ENCODE results near the gene LYL1.
A peak's percentile ranks its signal among the peaks of the same experiment; 100 is the strongest.

LYL1 gene

GRCh38 chr19:13128583-13128982 is 25.9 kb upstream of the LYL1 start:
- no peak for DNase-seq

GRCh38 chr19:13127811-13128575 is 25.3 kb upstream of the LYL1 start:
- no peak for DNase-seq

GRCh38 chr19:13127051-13127450 is 24.4 kb upstream of the LYL1 start:
- DNase-seq, result no peak

GRCh38 chr19:13122980-13123957 is 20.6 kb upstream of the LYL1 start:
- DNase-seq, result no peak

- no peak for DNase-seq
These were observed 19.7 kb upstream of the LYL1 start for GRCh38 chr19:13122275-13122878.

GRCh38 chr19:13121551-13122274 is 19.1 kb upstream of the LYL1 start:
- no peak for DNase-seq

GRCh38 chr19:13120817-13121216 is 18.2 kb upstream of the LYL1 start:
- DNase-seq, result no peak

- DNase-seq, result no peak
These were observed 17.4 kb upstream of the LYL1 start for GRCh38 chr19:13120031-13120430.

- no peak for DNase-seq
These were observed 17.0 kb upstream of the LYL1 start for GRCh38 chr19:13119627-13120026.

GRCh38 chr19:13118424-13119193 is 16.0 kb upstream of the LYL1 start:
- no peak for DNase-seq

- DNase-seq, result peak; percentile 84
These were observed 15.2 kb upstream of the LYL1 start, which contains the start of gene NACC1 for GRCh38 chr19:13117772-13118423. Gene NACC1 (plus strand): TSS chr19:13118264. CDS start chr19:13135208, 16,944 bp downstream.

GRCh38 chr19:13117176-13117771 is 14.6 kb upstream of the LYL1 start:
- DNase-seq, result no peak

GRCh38 chr19:13116282-13117175 is 13.9 kb upstream of the LYL1 start, which contains the start of gene TRMT1:
Gene TRMT1 (minus strand): TSS chr19:13116740. CDS start chr19:13116399, 341 bp downstream.
- DNase-seq, result peak; percentile 87

- no peak for DNase-seq
These were observed 13.3 kb upstream of the LYL1 start for GRCh38 chr19:13115936-13116281.

GRCh38 chr19:13112555-13112954 is 9.9 kb upstream of the LYL1 start:
- DNase-seq, result no peak

- DNase-seq, result no peak
These were observed 7.5 kb upstream of the LYL1 start for GRCh38 chr19:13110099-13110610.

GRCh38 chr19:13109361-13110098 is 6.9 kb upstream of the LYL1 start:
- no peak for DNase-seq

- no peak for DNase-seq
These were observed 2.4 kb upstream of the LYL1 start for GRCh38 chr19:13104848-13105711.

Measured in NCI-H446 treated with DMSO at 0.1 percent for 48 hours (cell line).